ENCODE results near the gene SULT1A2. TPM values are rescaled to one million over a fixed set of nuclear protein-coding genes. Genes with fewer than 3 reads are reported as not detected.

The SULT1A2 gene
- total RNA-seq, 4 donors from 2014 or later: 0.27 to 1.2 TPM; not detected in 2

DNA sequence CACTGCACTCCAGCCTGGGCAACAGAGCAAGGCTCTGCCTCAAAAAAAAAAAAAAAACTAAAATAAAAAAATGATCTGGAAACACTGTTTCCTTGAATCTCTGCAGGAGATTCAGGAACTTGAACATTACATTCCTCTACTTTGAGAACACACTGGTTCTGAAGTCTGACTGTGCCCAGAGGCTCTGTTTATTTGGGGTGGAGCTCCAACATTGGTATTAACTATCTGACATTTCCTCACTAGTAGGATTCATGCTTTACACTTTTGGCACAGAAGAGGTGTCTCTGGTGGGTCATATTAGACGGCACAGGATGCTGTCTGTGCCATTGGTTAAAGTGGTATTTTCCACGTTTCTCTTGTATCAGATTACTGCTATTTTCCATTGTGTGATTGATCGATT is 10.4 kb downstream of the SULT1A2 start:
- Histone ChIP-seq H3K36me3 (peaks cover 0 to 100% of the 10 kb centered on the region in 2 donors), H3K9me3 (no peaks in the 10 kb centered on the region), H3K4me1 (no peaks in the 10 kb centered on the region), H3K27me3 (no peaks in the 10 kb centered on the region), H3K4me3 (no peak overlapping the region), H3K27ac (no peak overlapping the region)
- ATAC-seq: no peak
- 78 to 94% methylated on average over 2 to 3 of the region's 3 CpGs for WGBS, 2 donors (ENCODE audit: low coverage in 1 of 2)
- no peak for TF ChIP-seq POLR2AphosphoS5 (IDR thresholded peaks at IDR 0.05)
- no peak for TF ChIP-seq POLR2A (IDR thresholded peaks at IDR 0.05)
- TF ChIP-seq EP300 (IDR thresholded peaks at IDR 0.05): no peak
- no peak for TF ChIP-seq CTCF (IDR thresholded peaks at IDR 0.05)

- no peaks in the 10 kb centered on the region for H3K27me3 ChIP-seq
- no peaks in the 10 kb centered on the region for H3K4me1 ChIP-seq
- no peak for ATAC-seq
- no peaks in the 10 kb centered on the region for H3K9me3 ChIP-seq
- H3K27ac ChIP-seq: no peak overlapping the region
- WGBS, 2 donors (ENCODE audit: low coverage in 1 of 2): 87 to 94% methylated on average over 5 to 7 of the region's 11 CpGs
- H3K4me3 ChIP-seq: no peak overlapping the region
- peaks cover 0 to 100% of the 10 kb centered on the region in 2 donors for H3K36me3 ChIP-seq
- TF ChIP-seq POLR2A (IDR thresholded peaks at IDR 0.05) (no peak), EP300 (IDR thresholded peaks at IDR 0.05) (no peak), CTCF (IDR thresholded peaks at IDR 0.05) (no peak), POLR2AphosphoS5 (IDR thresholded peaks at IDR 0.05) (no peak)
These were observed 11.2 kb downstream of the SULT1A2 start for GRCh38 chr16:28585674-28586073.

DNA sequence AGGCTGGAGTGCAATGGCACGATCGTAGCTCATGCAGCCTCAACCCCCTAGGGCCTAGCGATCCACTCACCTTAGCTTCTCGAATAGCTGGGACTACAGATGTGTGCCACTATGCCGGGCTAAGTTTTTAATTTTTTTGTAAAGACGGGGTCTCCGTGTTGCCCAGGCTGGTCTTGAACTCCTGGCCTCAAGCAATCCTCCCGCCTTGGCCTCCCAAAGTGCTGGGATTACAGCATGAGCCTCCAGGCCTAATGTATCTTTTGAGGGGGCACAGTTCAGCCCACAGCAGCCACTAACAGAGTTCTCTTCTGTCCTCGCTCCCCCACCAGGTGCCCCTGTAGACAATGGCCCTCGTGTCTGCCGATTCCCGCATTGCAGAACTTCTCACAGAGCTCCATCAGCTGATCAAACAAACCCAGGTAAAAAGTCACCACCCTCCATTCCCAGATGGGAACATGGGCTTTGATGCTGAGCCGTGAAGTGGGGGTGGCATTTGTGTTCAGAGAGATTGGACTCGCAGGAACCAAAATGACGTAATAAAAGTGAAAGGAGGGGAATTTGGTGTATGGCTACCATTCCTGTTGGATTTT is 16.0 kb downstream of the SULT1A2 start:
- peaks cover 0 to 71% of the 10 kb centered on the region in 2 donors for H3K36me3 ChIP-seq
- 88 to 97% methylated on average over 4 to 10 of the region's 15 CpGs for WGBS, 2 donors (ENCODE audit: low coverage in 1 of 2)

DNA sequence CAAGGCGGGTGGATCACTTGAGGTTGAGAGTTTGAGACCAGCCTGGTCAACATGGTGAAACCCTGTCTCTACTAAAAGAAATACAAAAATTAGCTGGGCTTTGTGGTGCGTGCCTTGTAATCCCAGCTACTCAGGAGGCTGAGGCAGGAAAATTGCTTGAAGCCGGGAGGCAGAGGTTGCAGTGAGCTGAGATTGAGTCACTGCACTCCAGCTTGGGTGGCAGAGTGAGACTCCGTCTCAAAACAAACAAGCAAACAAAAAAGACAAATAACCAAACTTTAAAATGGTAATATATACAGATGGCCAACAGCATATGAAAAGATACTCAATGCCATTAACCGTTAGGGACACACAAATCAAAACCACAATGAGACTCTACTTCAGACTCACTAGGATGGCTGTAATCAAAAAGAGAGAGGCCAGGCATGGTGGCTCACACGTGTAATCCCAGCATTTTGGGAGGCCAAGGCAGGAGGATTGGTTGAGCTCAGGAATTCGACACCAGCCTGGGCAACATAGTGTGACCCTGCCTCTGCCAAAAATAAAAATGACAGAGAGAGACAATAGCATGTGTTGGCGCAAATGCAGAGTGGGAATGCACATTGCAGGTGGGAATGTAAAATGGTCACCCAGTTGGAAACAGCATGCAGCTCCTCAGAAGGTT is 21.3 kb downstream of the SULT1A2 start:
- Histone ChIP-seq H3K27me3 (no peaks in the 10 kb centered on the region), H3K9me3 (no peaks in the 10 kb centered on the region), H3K4me3 (no peak overlapping the region), H3K27ac (no peak overlapping the region), H3K36me3 (peaks cover 0 to 19% of the 10 kb centered on the region in 2 donors), H3K4me1 (peaks cover 0 to 27% (median 16%) of the 10 kb centered on the region in 3 donors)
- TF ChIP-seq POLR2AphosphoS5 (IDR thresholded peaks at IDR 0.05): no peak
- TF ChIP-seq EP300 (IDR thresholded peaks at IDR 0.05): no peak
- no peak for TF ChIP-seq CTCF (IDR thresholded peaks at IDR 0.05)
- TF ChIP-seq POLR2A (IDR thresholded peaks at IDR 0.05): no peak
- 87 to 93% methylated on average over 4 to 7 of the region's 8 CpGs for WGBS, 2 donors (ENCODE audit: low coverage in 1 of 2)
- no peak for ATAC-seq

More for the DNA sequence above, 16.0 kb downstream of the SULT1A2 start:
- Histone ChIP-seq H3K27me3 (no peaks in the 10 kb centered on the region), H3K27ac (no peak overlapping the region), H3K4me1 (no peaks in the 10 kb centered on the region), H3K9me3 (no peaks in the 10 kb centered on the region), H3K4me3 (no peak overlapping the region)
- no peak for TF ChIP-seq POLR2A (IDR thresholded peaks at IDR 0.05)
- TF ChIP-seq CTCF (IDR thresholded peaks at IDR 0.05): no peak
- no peak for TF ChIP-seq EP300 (IDR thresholded peaks at IDR 0.05)
- TF ChIP-seq POLR2AphosphoS5 (IDR thresholded peaks at IDR 0.05): no peak
- ATAC-seq: no peak

- peaks cover 0 to 27% (median 16%) of the 10 kb centered on the region in 3 donors for H3K4me1 ChIP-seq
- H3K27me3 ChIP-seq: no peaks in the 10 kb centered on the region
- WGBS, 2 donors (ENCODE audit: low coverage in 1 of 2): 100% methylated on average over 1 to 2 of the region's 2 CpGs
- H3K27ac ChIP-seq: no peak overlapping the region
- ATAC-seq: no peak
- H3K36me3 ChIP-seq: peaks cover 0 to 12% of the 10 kb centered on the region in 2 donors
- TF ChIP-seq POLR2A (IDR thresholded peaks at IDR 0.05) (no peak), EP300 (IDR thresholded peaks at IDR 0.05) (no peak), CTCF (IDR thresholded peaks at IDR 0.05) (no peak), POLR2AphosphoS5 (IDR thresholded peaks at IDR 0.05) (no peak)
- H3K9me3 ChIP-seq: no peaks in the 10 kb centered on the region
- H3K4me3 ChIP-seq: no peak overlapping the region
These were observed 21.9 kb downstream of the SULT1A2 start for GRCh38 chr16:28574925-28575324.
